IMR-90 (cell line): ENCODE measurements around the gene RPTOR.

Experiments
- CEBPB ChIP-seq: IDR thresholded peaks from 2 replicates; pipeline ENCODE4 v1.6.1; 2012; ENCODE audit warnings: low read depth, low read length, improper control_type of control experiment
- CTCF ChIP-seq: conservative IDR thresholded peaks from 2 replicates; pipeline ENCODE4 v1.5.1; 2012; ENCODE audit warnings: mild to moderate bottlenecking, low read depth, low read length, improper control_type of control experiment
- MXI1 ChIP-seq: IDR thresholded peaks from 2 replicates; pipeline ENCODE4 v1.6.1; 2012; ENCODE audit warnings: low read depth, mild to moderate bottlenecking, low read length, moderate library complexity, borderline replicate concordance
- POLR2A ChIP-seq: IDR thresholded peaks from 2 replicates; pipeline ENCODE4 v1.6.1; 2012; ENCODE audit warnings: mild to moderate bottlenecking, low read depth, low read length

GRCh38 chr17:80864751-80865150 lies 320.1 kb downstream of the RPTOR start:
- no peak for TF ChIP-seq CTCF
- no peak for TF ChIP-seq POLR2A
- no peak for TF ChIP-seq CEBPB
- TF ChIP-seq MXI1: no peak
